GM18508 (cell line): ENCODE data around the gene PCED1A.
A peak's percentile ranks its signal among the peaks of the same experiment; 100 is the strongest.

Experiments
- ATAC-seq: cut with Tn5 transposase; IDR thresholded peaks from one replicate; pipeline ENCODE4 v1.9.1; 2021; ENCODE audit warnings: moderate number of reproducible peaks; ENCODE audit not compliant: insufficient read depth, unreplicated experiment

PCED1A gene

GRCh38 chr20:2840138-2840966 is at the start of gene PCED1A, which contains the start of gene VPS16:
PCED1A (minus strand) TSS chr20:2840655; CDS start chr20:2839912, 743 bp downstream.
VPS16 (plus strand) TSS chr20:2840745; CDS start chr20:2840775, 30 bp downstream.
- no peak for ATAC-seq

- ATAC-seq: no peak
Measured at GRCh38 chr20:2889797-2890196, 49.3 kb upstream of the PCED1A start.

GRCh38 chr20:2889209-2889608 is 48.8 kb upstream of the PCED1A start:
- no peak for ATAC-seq

GRCh38 chr20:2888224-2888955 is 47.9 kb upstream of the PCED1A start:
- no peak for ATAC-seq

- no peak for ATAC-seq
Measured at GRCh38 chr20:2887715-2888114, 47.3 kb upstream of the PCED1A start.

- ATAC-seq: no peak
Measured at GRCh38 chr20:2883726-2884637, 43.5 kb upstream of the PCED1A start.

- no peak for ATAC-seq
Measured at GRCh38 chr20:2880650-2881049, 40.2 kb upstream of the PCED1A start.

GRCh38 chr20:2879146-2879545 is 38.7 kb upstream of the PCED1A start:
- no peak for ATAC-seq

GRCh38 chr20:2878515-2878914 is 38.1 kb upstream of the PCED1A start:
- no peak for ATAC-seq

- ATAC-seq: no peak
Measured at GRCh38 chr20:2875690-2876203, 35.3 kb upstream of the PCED1A start.

GRCh38 chr20:2874456-2874855 is 34.0 kb upstream of the PCED1A start:
- ATAC-seq: no peak

GRCh38 chr20:2873747-2874041 is 33.2 kb upstream of the PCED1A start:
- peak; percentile 11 for ATAC-seq

GRCh38 chr20:2873010-2873746 is 32.7 kb upstream of the PCED1A start, which contains the start of gene PTPRA:
PTPRA (plus strand) TSS chr20:2873481; CDS start chr20:2964278, 90,797 bp downstream.
- peak; percentile 45 for ATAC-seq

- ATAC-seq: no peak
Measured at GRCh38 chr20:2872459-2873009, 32.1 kb upstream of the PCED1A start.

- ATAC-seq: no peak
Measured at GRCh38 chr20:2871661-2872458, 31.4 kb upstream of the PCED1A start.

GRCh38 chr20:2871111-2871465 is 30.6 kb upstream of the PCED1A start:
- ATAC-seq: no peak

- ATAC-seq: no peak
Measured at GRCh38 chr20:2869381-2869780, 28.9 kb upstream of the PCED1A start.

GRCh38 chr20:2867081-2867864 is 26.8 kb upstream of the PCED1A start:
- ATAC-seq: no peak
